ENCODE results near the gene SVEP1. TPM values are rescaled to one million over a fixed set of nuclear protein-coding genes. Genes with fewer than 3 reads are reported as not detected.
"Not testable (repeated sequence)": the region's sequence is repeated elsewhere in the genome, so short reads cannot be mapped to it uniquely, and the experiment has no call there.

SVEP1 gene
- total and polyA plus RNA-seq, 3 experiments from 2014 or later = not detected

GRCh38 chr9:110358992-110359391 lies 220.5 kb downstream of the SVEP1 start:
- H3K27ac Mint-ChIP-seq; H3K4me3 Mint-ChIP-seq; H3K4me1 Mint-ChIP-seq; H3K4me3 ChIP-seq (ENCODE audit: low read length); H3K4me1 ChIP-seq (ENCODE audit: insufficient read depth, low read length); H3K36me3 ChIP-seq (ENCODE audit: insufficient read depth, low read length); DNase-seq; H3K27me3 Mint-ChIP-seq; H3K36me3 Mint-ChIP-seq; H3K9me3 ChIP-seq (ENCODE audit: low read length); H3K27me3 ChIP-seq (ENCODE audit: insufficient read depth, low read length, poor library complexity, severe bottlenecking); H3K9me3 Mint-ChIP-seq; H3K27ac ChIP-seq (ENCODE audit: low read depth, low read length); POLR2A ChIA-PET; CTCF ChIA-PET: not testable (repeated sequence)

- Histone ChIP-seq H3K27ac (ENCODE audit: low read depth, low read length) (no peak overlapping the region), H3K27me3 (ENCODE audit: insufficient read depth, low read length, poor library complexity, severe bottlenecking) (no peaks in the 10 kb centered on the region), H3K36me3 (ENCODE audit: insufficient read depth, low read length) (no peaks in the 10 kb centered on the region), H3K4me3 (ENCODE audit: low read length) (no peak overlapping the region), H3K4me1 (ENCODE audit: insufficient read depth, low read length) (no peaks in the 10 kb centered on the region), H3K9me3 (ENCODE audit: low read length) (no peaks in the 10 kb centered on the region)
- DNase-seq = no peak
- Mint-ChIP-seq H3K9me3 (peaks cover 0 to 4% (median 3%) of the 10 kb centered on the region in 5 donors), H3K4me3 (no peak overlapping the region), H3K27me3 (no peaks in the 10 kb centered on the region), H3K36me3 (no peaks in the 10 kb centered on the region), H3K4me1 (no peaks in the 10 kb centered on the region), H3K27ac (no peak overlapping the region)
- ChIA-PET CTCF (no interaction called here), POLR2A (no interaction called here)
Observed at GRCh38 chr9:110357505-110357904, 222.0 kb downstream of the SVEP1 start.

DNA sequence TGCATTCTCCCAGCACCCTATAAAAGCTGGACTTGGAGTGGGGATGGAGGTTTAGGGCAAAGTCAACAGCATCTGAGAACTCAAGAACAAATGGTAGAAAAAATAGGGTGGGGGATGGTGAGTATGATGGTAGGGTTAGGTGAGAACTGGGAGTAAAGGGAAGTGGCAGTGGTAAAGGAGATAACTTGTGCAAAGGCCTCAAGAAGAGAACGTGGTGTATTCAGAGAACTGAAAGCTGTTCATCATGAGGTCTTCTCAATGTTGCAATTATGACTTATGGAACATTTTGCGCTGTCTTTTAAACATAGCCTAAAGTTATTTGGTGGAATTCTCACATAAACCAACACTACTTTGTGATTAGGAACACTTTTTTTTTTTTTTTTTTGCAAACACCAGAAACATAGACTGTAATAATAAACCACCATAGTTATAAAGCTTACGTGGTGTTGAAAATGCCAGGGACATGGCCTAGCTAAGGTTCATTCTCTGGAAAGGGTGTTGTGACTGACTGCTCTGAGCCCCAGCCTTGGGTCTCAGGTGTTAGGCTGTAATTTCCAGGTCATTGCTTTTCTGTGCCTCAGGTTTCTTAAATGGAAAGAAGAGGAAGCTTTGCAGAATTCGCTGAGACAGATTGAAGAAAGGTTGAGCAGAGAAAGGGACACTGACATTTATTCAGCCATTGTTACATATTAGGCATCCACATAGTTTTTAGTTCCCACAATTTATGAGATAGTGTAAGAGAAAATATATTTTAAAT lies 222.7 kb downstream of the SVEP1 start:
- H3K27ac Mint-ChIP-seq = no peak overlapping the region
- CTCF ChIA-PET = no interaction called here

DNA sequence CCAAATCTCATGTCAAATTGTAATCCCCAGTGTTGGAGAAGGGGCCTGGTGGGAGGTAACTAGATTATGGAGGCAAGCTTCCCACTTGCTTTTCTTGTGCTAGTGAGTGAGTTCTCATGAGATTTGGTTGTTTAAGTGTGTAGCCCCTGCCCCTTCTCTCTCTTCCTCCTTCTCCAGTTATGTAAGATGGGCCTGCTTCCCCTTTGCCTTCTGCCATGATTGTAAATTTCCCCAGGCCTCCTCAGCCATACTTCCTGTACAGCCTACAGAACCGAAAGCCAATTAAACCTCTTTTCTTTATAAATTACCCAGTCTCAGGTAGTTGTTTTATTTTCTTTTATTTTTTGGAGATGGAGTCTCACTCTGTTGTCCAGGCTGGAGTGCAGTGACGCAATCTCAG lies 223.6 kb downstream of the SVEP1 start:
- POLR2A ChIA-PET = no interaction called here
- H3K4me1 Mint-ChIP-seq = no peaks in the 10 kb centered on the region
- H3K9me3 ChIP-seq (ENCODE audit: low read length) = no peaks in the 10 kb centered on the region
- H3K27ac Mint-ChIP-seq = no peak overlapping the region
- H3K9me3 Mint-ChIP-seq = peaks cover 0 to 4% (median 3%) of the 10 kb centered on the region in 5 donors
- H3K36me3 ChIP-seq (ENCODE audit: insufficient read depth, low read length) = no peaks in the 10 kb centered on the region
- H3K4me3 Mint-ChIP-seq = no peak overlapping the region
- CTCF ChIA-PET = no interaction called here
- no peak overlapping the region for H3K4me3 ChIP-seq (ENCODE audit: low read length)
- no peaks in the 10 kb centered on the region for H3K4me1 ChIP-seq (ENCODE audit: insufficient read depth, low read length)
- H3K27me3 Mint-ChIP-seq = no peaks in the 10 kb centered on the region
- DNase-seq = no peak
- H3K27ac ChIP-seq (ENCODE audit: low read depth, low read length) = no peak overlapping the region
- H3K36me3 Mint-ChIP-seq = no peaks in the 10 kb centered on the region
- H3K27me3 ChIP-seq (ENCODE audit: insufficient read depth, low read length, poor library complexity, severe bottlenecking) = no peaks in the 10 kb centered on the region

More for the DNA sequence above, 222.7 kb downstream of the SVEP1 start:
- no peaks in the 10 kb centered on the region for H3K36me3 Mint-ChIP-seq
- no peak overlapping the region for H3K27ac ChIP-seq (ENCODE audit: low read depth, low read length)
- H3K27me3 Mint-ChIP-seq = no peaks in the 10 kb centered on the region
- no peak overlapping the region for H3K4me3 ChIP-seq (ENCODE audit: low read length)
- H3K9me3 Mint-ChIP-seq = peaks cover 0 to 4% (median 3%) of the 10 kb centered on the region in 5 donors
- no peaks in the 10 kb centered on the region for H3K4me1 Mint-ChIP-seq
- no peaks in the 10 kb centered on the region for H3K36me3 ChIP-seq (ENCODE audit: insufficient read depth, low read length)
- POLR2A ChIA-PET = no interaction called here
- no peak overlapping the region for H3K4me3 Mint-ChIP-seq
- no peaks in the 10 kb centered on the region for H3K9me3 ChIP-seq (ENCODE audit: low read length)
- H3K4me1 ChIP-seq (ENCODE audit: insufficient read depth, low read length) = no peaks in the 10 kb centered on the region
- DNase-seq = no peak
- H3K27me3 ChIP-seq (ENCODE audit: insufficient read depth, low read length, poor library complexity, severe bottlenecking) = no peaks in the 10 kb centered on the region

- Histone ChIP-seq H3K4me1 (ENCODE audit: insufficient read depth, low read length) (no peaks in the 10 kb centered on the region), H3K9me3 (ENCODE audit: low read length) (no peaks in the 10 kb centered on the region), H3K27me3 (ENCODE audit: insufficient read depth, low read length, poor library complexity, severe bottlenecking) (no peaks in the 10 kb centered on the region), H3K36me3 (ENCODE audit: insufficient read depth, low read length) (no peaks in the 10 kb centered on the region), H3K4me3 (ENCODE audit: low read length) (no peak overlapping the region), H3K27ac (ENCODE audit: low read depth, low read length) (no peak overlapping the region)
- no peak for DNase-seq
- Mint-ChIP-seq H3K4me1 (no peaks in the 10 kb centered on the region), H3K9me3 (no peaks in the 10 kb centered on the region), H3K36me3 (no peaks in the 10 kb centered on the region), H3K4me3 (no peak overlapping the region), H3K27me3 (no peaks in the 10 kb centered on the region), H3K27ac (no peak overlapping the region)
- ChIA-PET CTCF (no interaction called here), POLR2A (no interaction called here)
Observed at GRCh38 chr9:110351009-110351467, 228.5 kb downstream of the SVEP1 start.

DNA sequence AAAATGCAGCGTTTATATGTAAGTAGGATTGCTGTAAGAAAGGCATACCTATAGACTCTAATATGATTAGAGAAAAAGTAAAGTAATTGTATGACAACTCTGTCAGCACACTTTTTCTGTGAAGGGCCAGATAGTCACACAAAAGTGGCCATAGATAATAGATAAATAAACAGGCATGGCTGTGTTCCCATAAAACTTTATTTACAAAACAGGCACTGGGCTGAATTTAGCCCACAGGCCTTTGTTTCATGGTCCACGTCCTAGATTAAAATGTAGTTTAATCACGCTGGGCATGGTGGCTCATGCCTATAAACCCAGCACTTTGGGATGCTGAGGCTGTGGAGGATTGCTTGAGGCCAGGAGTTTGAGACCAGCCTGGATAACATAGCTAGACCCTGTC lies 233.2 kb downstream of the SVEP1 start:
- CTCF ChIA-PET = no interaction called here
- H3K36me3 ChIP-seq (ENCODE audit: insufficient read depth, low read length) = no peaks in the 10 kb centered on the region

DNA sequence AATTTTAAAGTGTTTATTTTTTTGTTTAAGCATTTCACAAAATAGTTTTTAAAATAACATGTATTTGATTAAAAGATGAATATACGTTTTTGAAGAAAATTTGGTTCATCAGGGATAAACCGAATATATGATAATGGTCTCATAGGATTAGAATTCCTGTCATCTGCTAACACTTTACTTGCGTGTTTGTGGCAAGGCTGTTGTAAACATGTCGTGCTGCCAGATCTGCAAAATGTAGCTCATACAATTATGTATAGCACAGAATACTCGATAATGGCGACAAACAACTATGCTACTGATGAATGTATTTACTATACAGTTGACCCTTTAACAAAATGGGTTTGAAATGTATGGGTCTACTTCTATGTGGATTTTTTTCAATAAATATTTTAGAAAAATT lies 234.7 kb downstream of the SVEP1 start:
- Histone ChIP-seq H3K4me3 (ENCODE audit: low read length) (no peak overlapping the region), H3K27ac (ENCODE audit: low read depth, low read length) (no peak overlapping the region), H3K4me1 (ENCODE audit: insufficient read depth, low read length) (no peaks in the 10 kb centered on the region), H3K27me3 (ENCODE audit: insufficient read depth, low read length, poor library complexity, severe bottlenecking) (no peaks in the 10 kb centered on the region), H3K36me3 (ENCODE audit: insufficient read depth, low read length) (no peaks in the 10 kb centered on the region), H3K9me3 (ENCODE audit: low read length) (no peaks in the 10 kb centered on the region)
- no peak for DNase-seq
- POLR2A ChIA-PET = no interaction called here
- H3K4me1 Mint-ChIP-seq = no peaks in the 10 kb centered on the region
- no peaks in the 10 kb centered on the region for H3K36me3 Mint-ChIP-seq
- no peak overlapping the region for H3K4me3 Mint-ChIP-seq
- no peak overlapping the region for H3K27ac Mint-ChIP-seq
- H3K9me3 Mint-ChIP-seq = peaks cover 0 to 2% (median 0%) of the 10 kb centered on the region in 5 donors
- peaks cover 1 to 3% of the 10 kb centered on the region in 2 donors for H3K27me3 Mint-ChIP-seq
- CTCF ChIA-PET = no interaction called here

More for the DNA sequence above, 233.2 kb downstream of the SVEP1 start:
- peaks cover 0 to 1% of the 10 kb centered on the region in 2 donors for H3K27me3 Mint-ChIP-seq
- peaks cover 0 to 2% (median 0%) of the 10 kb centered on the region in 5 donors for H3K9me3 Mint-ChIP-seq
- H3K4me1 Mint-ChIP-seq = no peaks in the 10 kb centered on the region
- H3K4me3 Mint-ChIP-seq = no peak overlapping the region
- Histone ChIP-seq H3K9me3 (ENCODE audit: low read length) (no peaks in the 10 kb centered on the region), H3K4me3 (ENCODE audit: low read length) (no peak overlapping the region), H3K27ac (ENCODE audit: low read depth, low read length) (no peak overlapping the region), H3K27me3 (ENCODE audit: insufficient read depth, low read length, poor library complexity, severe bottlenecking) (no peaks in the 10 kb centered on the region), H3K4me1 (ENCODE audit: insufficient read depth, low read length) (no peaks in the 10 kb centered on the region)
- H3K36me3 Mint-ChIP-seq = no peaks in the 10 kb centered on the region
- POLR2A ChIA-PET = no interaction called here
- no peak overlapping the region for H3K27ac Mint-ChIP-seq
- no peak for DNase-seq

DNA sequence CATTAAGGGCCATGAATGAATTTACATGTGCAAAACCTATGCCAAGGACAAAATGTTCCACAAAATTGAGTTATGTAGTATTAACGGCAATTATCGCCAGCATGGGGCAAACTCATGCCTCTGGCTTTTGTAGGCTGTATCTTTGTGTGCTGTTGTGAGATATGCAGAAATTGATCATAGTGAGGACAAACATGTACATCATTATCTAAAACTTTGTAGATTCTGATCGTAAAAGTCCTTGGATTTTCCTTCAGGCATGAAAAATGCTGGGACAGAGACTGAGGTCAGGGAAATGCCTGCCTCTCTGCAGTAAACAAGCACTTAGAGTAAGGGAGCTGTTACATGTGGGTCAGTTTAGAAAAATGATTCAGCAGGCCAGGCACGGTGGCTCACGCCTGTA lies 236.0 kb downstream of the SVEP1 start:
- Mint-ChIP-seq H3K27me3 (peaks cover 1 to 3% of the 10 kb centered on the region in 2 donors), H3K27ac (no peak overlapping the region), H3K4me3 (no peak overlapping the region), H3K9me3 (peaks cover 0 to 2% (median 0%) of the 10 kb centered on the region in 5 donors), H3K4me1 (no peaks in the 10 kb centered on the region), H3K36me3 (no peaks in the 10 kb centered on the region)
- ChIA-PET CTCF (no interaction called here), POLR2A (no interaction called here)
- Histone ChIP-seq H3K4me1 (ENCODE audit: insufficient read depth, low read length) (no peaks in the 10 kb centered on the region), H3K27ac (ENCODE audit: low read depth, low read length) (no peak overlapping the region), H3K9me3 (ENCODE audit: low read length) (no peaks in the 10 kb centered on the region), H3K36me3 (ENCODE audit: insufficient read depth, low read length) (no peaks in the 10 kb centered on the region), H3K4me3 (ENCODE audit: low read length) (no peak overlapping the region), H3K27me3 (ENCODE audit: insufficient read depth, low read length, poor library complexity, severe bottlenecking) (no peaks in the 10 kb centered on the region)
- DNase-seq = no peak
